Osteocyte (in vitro differentiated cells): ENCODE results near the gene EEF1A2. TPM values are rescaled to one million over a fixed set of nuclear protein-coding genes. Genes with fewer than 3 reads are reported as not detected.

Source experiments
- DNase-seq: peaks from one replicate; pipeline ENCODE4 v3.0.0; 2021; ENCODE audit warnings: mixed read lengths; ENCODE audit not compliant: unreplicated experiment; ENCODE audit errors: extremely low spot score
- H3K27ac Mint-ChIP-seq: one replicate; pipeline ENCODE4 v1.8.0; 2021; ENCODE audit warnings: mild to moderate bottlenecking, mixed read lengths; ENCODE audit not compliant: unreplicated experiment
- H3K27me3 Mint-ChIP-seq: one replicate; pipeline ENCODE4 v1.8.0; 2021; ENCODE audit warnings: mixed read lengths; ENCODE audit not compliant: unreplicated experiment
- H3K36me3 Mint-ChIP-seq: one replicate; pipeline ENCODE4 v1.8.0; 2021; ENCODE audit warnings: mixed read lengths; ENCODE audit not compliant: unreplicated experiment
- H3K4me1 Mint-ChIP-seq: one replicate; pipeline ENCODE4 v1.8.0; 2021; ENCODE audit warnings: mixed read lengths; ENCODE audit not compliant: unreplicated experiment
- H3K4me3 Mint-ChIP-seq: one replicate; pipeline ENCODE4 v1.8.0; 2021; ENCODE audit warnings: mild to moderate bottlenecking, moderate library complexity, mixed read lengths; ENCODE audit not compliant: unreplicated experiment
- H3K9me3 Mint-ChIP-seq: one replicate; pipeline ENCODE4 v1.8.0; 2021; ENCODE audit warnings: mixed read lengths; ENCODE audit not compliant: unreplicated experiment
- total RNA-seq: library from RNA; stranded (reverse); gene quantifications from 2 replicates; pipeline ENCODE4 v1.2.1, GENCODE V29; 2021
- TF ChIP-seq, protein P1 (sequence below): fragments of 200-600 bp; sonication (generic); IDR thresholded peaks from 2 replicates; pipeline ENCODE4 v1.5.0; 2021; ENCODE audit warnings: antibody characterized with exemption, mild to moderate bottlenecking, moderate library complexity

The EEF1A2 gene
- total RNA-seq, 1 donor from 2014 or later, result 0.56 TPM

DNA sequence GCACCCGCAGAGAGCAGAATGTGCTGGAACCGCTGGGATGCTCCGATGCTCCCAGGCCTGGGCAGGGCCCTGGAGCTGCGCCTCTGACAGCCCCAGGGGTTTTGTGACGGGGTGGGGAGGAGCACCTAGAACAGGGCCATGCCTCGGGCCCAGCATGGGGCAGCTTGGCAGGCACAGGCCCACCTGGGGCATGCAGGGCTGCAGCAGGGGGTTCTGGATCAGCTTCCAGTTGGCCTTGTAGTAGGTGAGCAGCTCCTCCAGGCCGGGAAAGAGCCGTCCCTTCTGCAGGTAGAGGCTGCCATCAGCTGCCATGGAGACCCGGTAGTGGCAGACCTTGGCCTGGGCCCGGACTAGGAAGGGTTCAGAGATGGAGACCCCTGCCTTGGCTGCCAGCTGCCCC lies 44.2 kb upstream of the EEF1A2 start:
- peaks cover 5% of the 10 kb centered on the region for H3K27me3 Mint-ChIP-seq
- H3K4me3 Mint-ChIP-seq, result no peak overlapping the region
- no peak overlapping the region for H3K27ac Mint-ChIP-seq

DNA sequence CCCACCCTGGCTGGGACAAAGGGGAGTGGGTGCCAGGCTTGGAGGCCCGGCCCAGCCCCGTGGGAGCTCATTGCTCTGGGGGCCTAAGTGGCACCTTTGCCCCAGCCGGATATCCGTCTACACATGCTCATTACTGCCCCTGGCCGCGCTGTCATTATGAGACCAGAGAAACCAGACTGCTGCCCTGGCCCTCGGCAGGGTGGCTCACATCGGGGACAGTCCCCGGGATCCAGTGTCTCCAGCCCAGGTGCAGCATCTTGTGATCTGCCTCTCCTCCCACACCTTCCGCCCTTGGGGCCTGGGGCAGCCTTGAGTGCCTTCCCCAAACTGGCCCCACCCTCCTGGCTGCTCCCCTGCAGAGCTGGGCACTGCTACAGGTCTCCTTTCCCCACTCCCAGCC lies 43.8 kb upstream of the EEF1A2 start:
- Mint-ChIP-seq H3K4me3 (no peak overlapping the region), H3K9me3 (no peaks in the 10 kb centered on the region), H3K27ac (no peak overlapping the region), H3K36me3 (no peaks in the 10 kb centered on the region), H3K27me3 (peaks cover 5% of the 10 kb centered on the region), H3K4me1 (peaks cover 9% of the 10 kb centered on the region)
- TF ChIP-seq, protein P1, sequence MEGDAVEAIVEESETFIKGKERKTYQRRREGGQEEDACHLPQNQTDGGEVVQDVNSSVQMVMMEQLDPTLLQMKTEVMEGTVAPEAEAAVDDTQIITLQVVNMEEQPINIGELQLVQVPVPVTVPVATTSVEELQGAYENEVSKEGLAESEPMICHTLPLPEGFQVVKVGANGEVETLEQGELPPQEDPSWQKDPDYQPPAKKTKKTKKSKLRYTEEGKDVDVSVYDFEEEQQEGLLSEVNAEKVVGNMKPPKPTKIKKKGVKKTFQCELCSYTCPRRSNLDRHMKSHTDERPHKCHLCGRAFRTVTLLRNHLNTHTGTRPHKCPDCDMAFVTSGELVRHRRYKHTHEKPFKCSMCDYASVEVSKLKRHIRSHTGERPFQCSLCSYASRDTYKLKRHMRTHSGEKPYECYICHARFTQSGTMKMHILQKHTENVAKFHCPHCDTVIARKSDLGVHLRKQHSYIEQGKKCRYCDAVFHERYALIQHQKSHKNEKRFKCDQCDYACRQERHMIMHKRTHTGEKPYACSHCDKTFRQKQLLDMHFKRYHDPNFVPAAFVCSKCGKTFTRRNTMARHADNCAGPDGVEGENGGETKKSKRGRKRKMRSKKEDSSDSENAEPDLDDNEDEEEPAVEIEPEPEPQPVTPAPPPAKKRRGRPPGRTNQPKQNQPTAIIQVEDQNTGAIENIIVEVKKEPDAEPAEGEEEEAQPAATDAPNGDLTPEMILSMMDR, result no peak
- DNase-seq, result no peak

More for the DNA sequence above, 44.2 kb upstream of the EEF1A2 start:
- H3K4me1 Mint-ChIP-seq, result peaks cover 6% of the 10 kb centered on the region
- DNase-seq, result no peak
- H3K9me3 Mint-ChIP-seq, result no peaks in the 10 kb centered on the region
- H3K36me3 Mint-ChIP-seq, result no peaks in the 10 kb centered on the region
- TF ChIP-seq, protein P1, result no peak

DNA sequence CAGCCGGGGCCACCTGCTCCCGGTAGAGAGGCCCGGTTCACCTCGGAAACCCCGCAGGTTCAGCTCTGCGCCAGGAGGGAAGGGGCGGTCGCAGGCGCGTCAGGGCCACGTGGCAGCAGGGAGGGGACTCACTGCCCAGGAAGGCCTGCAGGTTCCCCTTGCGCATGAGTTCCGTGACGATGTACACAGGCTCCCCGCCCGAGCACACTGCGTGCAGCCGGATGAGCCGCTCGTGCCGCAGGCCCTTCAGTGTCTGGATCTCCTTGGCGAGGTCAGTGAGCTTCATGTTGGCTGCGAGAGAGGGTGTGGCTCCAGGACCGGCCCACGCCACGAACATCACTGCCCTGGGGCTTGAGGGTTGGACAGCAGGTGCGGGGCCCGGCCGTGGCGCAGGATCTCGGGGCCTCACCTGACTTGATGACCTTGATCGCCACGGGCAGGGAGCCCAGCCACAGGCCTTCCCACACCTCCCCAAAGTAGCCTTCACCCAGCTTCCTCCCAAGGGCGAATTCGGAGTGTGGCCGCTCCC lies 43.2 kb upstream of the EEF1A2 start:
- peaks cover 5% of the 10 kb centered on the region for H3K27me3 Mint-ChIP-seq
- TF ChIP-seq, protein P1, result no peak
- no peaks in the 10 kb centered on the region for H3K9me3 Mint-ChIP-seq
- H3K4me3 Mint-ChIP-seq, result no peak overlapping the region
- no peak overlapping the region for H3K27ac Mint-ChIP-seq
- DNase-seq, result no peak
- no peaks in the 10 kb centered on the region for H3K36me3 Mint-ChIP-seq
- H3K4me1 Mint-ChIP-seq, result peaks cover 10% of the 10 kb centered on the region

- H3K36me3 Mint-ChIP-seq, result no peaks in the 10 kb centered on the region
- peaks cover 11% of the 10 kb centered on the region for H3K4me1 Mint-ChIP-seq
- H3K27ac Mint-ChIP-seq, result no peak overlapping the region
- H3K9me3 Mint-ChIP-seq, result no peaks in the 10 kb centered on the region
- peaks cover 2% of the 10 kb centered on the region for H3K27me3 Mint-ChIP-seq
- no peak overlapping the region for H3K4me3 Mint-ChIP-seq
- TF ChIP-seq, protein P1, result no peak
- DNase-seq, result no peak
Observed at GRCh38 chr20:63541371-63541770, 42.5 kb upstream of the EEF1A2 start.

DNA sequence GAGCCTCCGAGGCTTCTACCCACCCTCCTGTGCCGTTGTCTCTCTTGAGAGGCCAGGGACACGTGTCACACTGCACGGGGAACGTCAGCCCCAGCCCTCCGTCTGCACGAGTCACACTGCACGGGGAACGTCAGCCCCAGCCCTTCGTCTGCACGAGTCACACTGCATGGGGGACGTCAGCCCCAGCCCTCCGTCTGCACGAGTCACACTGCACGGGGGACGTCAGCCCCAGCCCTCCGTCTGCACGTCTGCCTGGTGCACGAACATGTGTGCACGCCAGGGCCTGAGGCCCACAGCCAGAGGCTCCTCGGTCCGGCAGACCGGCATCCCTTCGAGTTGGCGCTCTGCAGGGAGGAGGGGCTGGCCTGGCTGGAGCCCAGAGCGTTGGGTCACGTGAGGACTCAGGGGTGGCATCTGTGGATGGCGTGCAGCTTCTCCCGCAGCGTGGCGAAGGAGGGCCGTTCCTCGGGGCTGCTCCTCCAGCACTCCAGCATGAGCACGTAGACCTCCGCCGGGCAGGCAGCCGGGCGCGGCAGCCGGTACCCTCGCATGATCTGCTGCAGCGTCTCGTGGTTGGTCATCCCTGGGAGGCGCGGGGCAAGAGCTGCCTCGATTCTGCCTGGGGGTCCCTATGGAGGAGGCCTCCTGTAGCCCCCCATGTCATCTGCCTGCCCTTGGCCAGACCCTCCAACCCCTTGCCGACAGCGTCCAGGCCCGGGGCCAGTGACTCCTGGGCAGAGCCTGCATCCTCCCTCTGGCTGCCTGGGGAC lies 41.7 kb upstream of the EEF1A2 start:
- H3K4me3 Mint-ChIP-seq, result no peak overlapping the region
- TF ChIP-seq, protein P1, result no peak
- H3K36me3 Mint-ChIP-seq, result no peaks in the 10 kb centered on the region
- peaks cover 2% of the 10 kb centered on the region for H3K27me3 Mint-ChIP-seq
- no peaks in the 10 kb centered on the region for H3K9me3 Mint-ChIP-seq
- no peak overlapping the region for H3K27ac Mint-ChIP-seq
- H3K4me1 Mint-ChIP-seq, result peaks cover 15% of the 10 kb centered on the region
- DNase-seq, result no peak
